ENCODE measurements around the gene SLC11A1.

The SLC11A1 gene

GRCh38 chr2:218438596-218438995 lies 56.5 kb downstream of the SLC11A1 start:
- DNase-seq, result no peak

- no peak for DNase-seq
Measured at GRCh38 chr2:218444692-218445357, 62.8 kb downstream of the SLC11A1 start.

DNA sequence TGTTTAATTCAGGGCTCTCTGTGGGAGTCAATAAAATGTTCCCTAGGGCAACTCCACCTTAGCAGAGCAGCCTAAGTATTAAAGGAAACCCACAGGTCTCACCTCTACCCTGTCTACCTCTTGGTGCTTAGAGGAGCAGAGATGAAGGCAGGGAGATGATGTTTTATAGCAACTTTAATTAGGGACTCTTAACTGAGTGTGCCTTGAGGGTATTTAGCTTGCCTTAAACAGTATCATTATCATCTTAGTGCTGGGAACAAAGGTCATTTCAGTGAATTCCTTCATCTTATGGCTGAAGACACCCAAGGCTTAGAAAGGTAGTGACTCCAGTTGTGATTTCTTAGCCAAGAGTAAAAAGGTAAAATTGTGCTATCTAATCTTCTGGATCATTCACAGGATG lies 63.5 kb downstream of the SLC11A1 start:
- no peak for DNase-seq
